Epithelial cell of prostate (primary cell): ENCODE data around the gene HLCS.
A peak's percentile ranks its signal among the peaks of the same experiment; 100 is the strongest.

ENCODE experiments used
- DNase-seq: peaks from one replicate; pipeline ENCODE4 v3.0.0-alpha.2; 2011; ENCODE audit warnings: low read depth, low spot score
- H3K27ac ChIP-seq: fragments of 450-650 bp; 2 replicates; pipeline ENCODE4 v1.5.1; 2017; ENCODE audit warnings: mild to moderate bottlenecking

HLCS gene

DNA sequence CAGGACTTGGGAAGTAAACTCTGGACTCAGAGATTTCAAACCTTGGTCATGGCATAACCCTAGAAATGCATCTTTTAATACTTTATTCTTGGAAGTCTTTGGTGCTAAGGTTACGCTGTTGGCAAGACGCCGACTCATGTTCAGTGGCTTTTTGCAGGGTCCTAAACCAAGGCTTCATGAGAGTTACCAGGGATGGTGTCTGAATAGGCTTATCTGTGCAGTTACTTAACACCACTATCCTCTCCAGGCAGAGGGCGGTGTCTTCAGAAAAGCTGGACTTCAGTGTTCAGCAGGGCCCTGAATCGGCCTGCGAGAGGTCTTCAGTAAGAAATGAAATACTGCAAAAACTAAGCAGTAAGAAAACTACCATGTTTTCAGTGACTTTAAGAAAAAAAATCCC is 209.3 kb downstream of the HLCS start:
- H3K27ac ChIP-seq: no peak overlapping the region
- DNase-seq: no peak

DNA sequence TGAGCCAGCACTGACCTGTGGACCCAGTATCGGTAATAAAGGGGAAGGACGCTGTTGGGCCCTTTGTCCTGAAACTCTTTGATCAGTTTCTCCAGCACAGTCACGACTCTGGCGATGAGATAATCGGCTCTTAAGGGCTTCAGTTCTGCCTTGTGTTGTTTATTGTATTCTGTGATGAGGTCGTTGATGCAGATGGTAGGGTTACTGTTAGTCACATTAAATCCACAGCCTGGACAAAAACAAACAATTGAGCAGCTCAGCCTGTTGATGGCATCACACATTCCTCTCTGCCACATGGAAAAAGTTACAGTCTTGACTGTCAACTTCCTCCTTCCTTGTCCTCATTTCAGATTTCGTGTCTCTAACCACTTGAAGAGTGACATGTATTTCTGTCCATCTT is 209.9 kb downstream of the HLCS start:
- peak; percentile 29 for DNase-seq
- H3K27ac ChIP-seq: no peak overlapping the region

GRCh38 chr21:36754241-36754898 is 212.1 kb downstream of the HLCS start:
- no peak overlapping the region for H3K27ac ChIP-seq
- DNase-seq: no peak

DNA sequence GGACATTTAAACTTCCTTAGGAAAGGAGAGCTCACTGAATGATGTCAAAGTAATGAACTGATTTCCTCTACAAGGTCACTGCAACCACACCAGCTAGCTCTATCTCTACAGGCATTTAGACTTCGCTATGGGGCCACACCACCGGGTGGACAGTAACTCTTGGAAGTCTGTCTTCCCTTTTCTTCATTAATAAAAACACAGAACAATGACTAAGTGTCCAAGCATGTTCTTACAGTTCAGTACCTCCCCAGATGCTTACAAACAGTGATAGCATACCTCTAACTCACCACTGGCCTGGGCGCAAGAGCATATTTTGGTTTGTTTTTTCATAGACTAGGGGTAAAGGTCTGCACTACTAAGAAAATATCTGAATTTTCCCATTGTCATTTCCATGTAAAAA is 212.9 kb downstream of the HLCS start:
- DNase-seq: no peak
- H3K27ac ChIP-seq: no peak overlapping the region

GRCh38 chr21:36751383-36751782 is 215.1 kb downstream of the HLCS start:
- H3K27ac ChIP-seq: no peak overlapping the region
- no peak for DNase-seq

- H3K27ac ChIP-seq: no peak overlapping the region
- no peak for DNase-seq
Observed at GRCh38 chr21:36750576-36750959, 215.9 kb downstream of the HLCS start.

GRCh38 chr21:36749935-36750575 is 216.4 kb downstream of the HLCS start:
- no peak overlapping the region for H3K27ac ChIP-seq
- DNase-seq: no peak

GRCh38 chr21:36747815-36748383 is 218.6 kb downstream of the HLCS start:
- H3K27ac ChIP-seq: no peak overlapping the region
- no peak for DNase-seq

DNA sequence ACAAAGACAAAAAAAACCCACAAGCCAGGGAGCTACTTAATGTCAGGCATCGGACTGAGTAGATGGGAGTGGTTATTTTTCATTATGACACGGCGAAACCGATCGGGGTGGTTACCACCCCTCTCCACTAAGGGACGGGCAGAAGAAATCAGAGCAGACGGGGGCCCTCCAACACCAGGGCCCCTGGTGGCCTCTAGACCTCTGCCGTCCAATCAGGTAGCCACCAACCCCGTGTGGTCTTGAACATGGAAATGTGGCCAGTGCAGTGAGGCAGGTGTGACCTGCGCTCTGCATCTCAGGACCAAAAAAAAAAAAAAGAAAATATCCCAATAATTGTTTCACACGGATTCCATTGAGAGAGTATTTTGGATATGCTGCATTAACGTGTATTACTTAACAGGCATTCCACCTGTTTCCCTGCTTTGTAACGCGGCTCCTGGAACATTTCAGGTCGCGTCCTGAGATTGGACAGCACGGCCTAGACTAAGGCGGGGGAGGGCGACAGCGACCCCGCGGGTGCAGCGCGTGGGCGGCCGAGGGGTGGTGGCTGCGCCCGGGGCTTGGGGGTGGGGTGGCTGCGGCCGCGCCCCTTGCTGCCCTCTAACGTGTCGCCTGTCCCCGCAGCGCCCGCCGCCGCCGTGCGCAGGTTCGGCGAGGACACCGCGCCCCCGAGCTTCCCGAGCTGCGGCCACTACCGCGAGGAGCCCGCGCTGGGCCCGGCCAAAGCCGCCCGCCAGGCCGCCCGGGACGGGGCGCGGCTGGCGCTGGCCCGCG is 219.2 kb downstream of the HLCS start:
- H3K27ac ChIP-seq: no peak overlapping the region
- DNase-seq: no peak

DNA sequence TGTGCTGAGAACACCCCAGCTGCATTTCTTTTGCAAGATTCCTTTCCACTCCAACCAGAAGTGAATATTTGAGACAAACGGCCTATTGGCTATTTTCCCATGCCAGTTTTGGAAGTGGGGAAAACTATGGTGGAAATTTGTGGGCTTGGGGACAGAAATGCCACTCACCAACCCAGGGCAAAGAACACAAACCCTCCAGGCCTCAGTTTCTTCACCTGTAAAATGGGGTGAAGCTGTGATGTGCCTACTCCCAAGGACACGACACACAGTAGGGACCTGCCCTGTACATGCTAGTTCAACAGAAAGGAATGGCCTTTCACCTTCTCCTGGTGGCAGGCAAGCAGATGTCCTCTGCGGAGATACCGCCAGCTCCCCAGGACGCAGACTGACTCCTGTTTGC is 221.0 kb downstream of the HLCS start:
- no peak overlapping the region for H3K27ac ChIP-seq
- DNase-seq: no peak

GRCh38 chr21:36744560-36745231 is 221.8 kb downstream of the HLCS start:
- DNase-seq: no peak
- no peak overlapping the region for H3K27ac ChIP-seq

- H3K27ac ChIP-seq: no peak overlapping the region
- no peak for DNase-seq
Observed at GRCh38 chr21:36744190-36744559, 222.3 kb downstream of the HLCS start.

- no peak for DNase-seq
- no peak overlapping the region for H3K27ac ChIP-seq
Observed at GRCh38 chr21:36743446-36743845, 223.0 kb downstream of the HLCS start.

DNA sequence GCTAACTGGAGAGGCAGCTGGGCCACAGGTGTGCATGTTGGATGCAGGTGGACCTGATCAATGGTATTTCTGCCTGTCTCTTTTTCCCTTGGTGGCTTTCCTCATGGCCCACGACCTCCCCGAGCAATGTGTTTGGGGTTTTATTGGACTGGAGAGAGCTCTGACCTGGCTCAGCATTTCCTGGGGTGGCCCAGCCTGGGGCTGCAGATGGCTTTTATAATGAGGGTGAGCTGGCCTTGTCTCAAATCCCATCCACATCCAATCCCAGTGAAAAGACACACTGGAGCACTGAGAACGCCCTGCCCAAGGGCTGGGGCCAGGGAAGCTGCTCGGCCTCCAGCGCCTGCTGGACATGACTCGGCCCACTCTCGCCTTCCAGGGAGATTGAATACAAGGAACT is 223.5 kb downstream of the HLCS start:
- no peak overlapping the region for H3K27ac ChIP-seq
- DNase-seq: no peak

- no peak overlapping the region for H3K27ac ChIP-seq
- DNase-seq: no peak
Observed at GRCh38 chr21:36741506-36741905, 225.0 kb downstream of the HLCS start.

DNA sequence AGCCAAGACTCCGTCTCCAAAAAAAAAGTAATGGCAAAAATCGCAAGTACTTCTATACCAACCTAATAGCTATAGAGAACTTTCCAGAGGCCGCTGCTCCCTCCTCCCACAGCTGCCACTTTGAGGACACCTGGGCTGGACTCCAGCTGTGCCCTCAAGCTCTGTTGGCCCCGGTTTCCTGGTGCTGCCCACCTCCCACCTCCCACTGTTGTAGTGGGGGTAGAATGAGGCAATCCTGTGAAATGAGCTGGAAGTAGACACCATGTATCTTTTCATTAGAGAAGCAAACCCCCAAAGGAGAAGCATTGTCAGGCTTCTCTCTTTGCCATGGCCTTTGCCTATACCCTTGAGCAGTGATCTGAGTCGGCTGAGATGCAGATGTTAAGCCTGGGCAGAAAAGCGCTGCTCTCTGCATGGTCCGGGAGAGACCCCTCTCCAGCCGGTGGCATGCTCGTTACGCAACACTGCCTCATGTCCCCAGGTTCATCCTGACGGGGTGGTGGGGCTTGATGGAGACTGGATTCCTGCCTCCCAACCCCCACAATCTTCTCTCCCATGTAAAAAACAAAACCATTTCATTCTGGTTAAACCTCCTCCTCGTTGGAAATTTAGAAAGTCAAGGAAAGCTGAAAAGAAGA is 227.9 kb downstream of the HLCS start:
- DNase-seq: no peak
- no peak overlapping the region for H3K27ac ChIP-seq

DNA sequence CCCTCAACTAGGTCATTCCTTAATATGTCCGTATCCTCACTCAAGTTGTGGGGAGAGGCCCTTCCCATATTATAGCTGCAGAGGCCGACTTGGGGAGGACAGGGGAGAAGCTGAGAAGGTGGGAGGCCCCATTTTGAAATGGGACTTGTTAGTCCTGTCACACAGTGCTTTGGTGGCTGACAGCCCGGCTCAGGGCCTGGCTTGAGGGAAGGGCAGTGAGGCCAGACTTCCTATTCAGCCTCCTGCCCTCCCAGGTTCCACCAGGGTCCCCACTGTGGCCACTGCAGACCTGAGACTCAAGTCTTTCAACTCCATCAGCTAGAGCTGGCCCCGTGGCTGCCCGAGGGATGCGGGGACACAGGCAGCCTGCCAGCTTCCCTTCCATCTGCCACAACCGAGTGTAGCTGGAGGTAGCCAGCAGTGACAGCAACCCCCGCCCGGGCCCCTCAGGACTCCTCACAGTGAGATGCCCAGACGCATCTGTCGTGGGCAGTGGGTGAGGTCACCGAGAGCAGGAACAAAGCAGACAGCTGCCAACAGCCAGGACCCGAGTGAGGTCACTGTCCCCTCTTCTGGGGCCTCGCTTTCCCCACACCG is 230.6 kb downstream of the HLCS start:
- no peak for DNase-seq
- H3K27ac ChIP-seq: no peak overlapping the region

DNA sequence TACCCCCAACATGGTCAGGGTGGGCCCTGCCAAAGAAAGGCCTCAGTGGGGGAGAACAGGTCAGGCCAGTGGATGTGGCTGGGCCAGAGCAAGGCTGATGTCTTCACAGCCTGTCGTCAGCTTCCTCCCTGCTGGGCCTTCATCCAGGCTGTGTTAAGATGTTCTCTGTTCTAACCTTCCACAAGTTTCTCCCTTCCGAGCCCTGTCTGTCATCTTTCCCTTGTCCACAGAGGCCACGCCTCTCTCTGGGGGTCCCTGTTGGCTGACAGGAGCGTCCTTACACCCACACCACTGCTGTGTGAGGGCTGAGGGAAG is 231.3 kb downstream of the HLCS start:
- H3K27ac ChIP-seq: no peak overlapping the region
- DNase-seq: no peak

DNA sequence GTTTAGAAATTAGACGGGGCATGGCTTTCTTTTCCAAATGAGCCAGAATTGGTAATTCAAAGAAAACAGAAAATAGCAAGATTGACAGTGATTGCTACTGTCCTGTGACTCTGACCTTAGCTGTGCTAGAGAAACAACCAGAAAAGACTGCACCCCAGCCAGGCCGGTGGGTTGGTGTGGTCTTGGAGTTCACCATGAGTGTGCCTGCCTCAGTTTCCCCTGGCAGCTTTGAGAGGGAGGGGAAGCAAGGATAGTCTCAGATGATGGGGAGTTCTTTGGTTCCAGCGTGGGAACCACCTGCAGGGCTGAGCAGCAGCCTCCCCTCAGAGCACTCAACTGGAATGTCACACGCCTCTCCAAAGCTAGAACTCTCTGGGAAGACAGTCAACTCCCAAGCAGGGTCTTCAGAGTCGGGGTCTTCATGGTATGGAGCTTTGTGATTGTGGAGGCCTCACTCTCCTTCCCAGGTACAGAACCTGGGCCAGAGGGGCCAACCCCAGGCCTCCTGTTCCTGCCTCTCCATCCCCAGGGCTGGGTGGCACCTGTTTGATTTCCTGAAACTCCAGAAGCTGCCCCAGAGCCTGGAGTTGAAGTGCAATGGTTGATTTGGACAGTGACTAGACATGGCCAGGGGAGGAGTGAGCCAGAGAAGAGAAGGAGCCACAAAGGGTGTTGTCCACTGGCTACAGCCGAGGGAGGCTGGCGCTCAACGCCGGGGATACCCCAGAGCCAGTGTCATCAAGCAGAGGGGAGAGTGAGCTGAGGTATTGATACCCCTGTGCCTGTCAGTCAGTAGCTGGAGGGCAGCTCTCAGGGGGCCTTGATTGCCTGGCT is 231.9 kb downstream of the HLCS start:
- DNase-seq: no peak

More for the DNA sequence above, 231.9 kb downstream of the HLCS start:
- H3K27ac ChIP-seq: no peak overlapping the region
